Memory B cell (primary cell): ENCODE measurements around the gene SDF4.
"Not testable (repeated sequence)": the region's sequence is repeated elsewhere in the genome, so short reads cannot be mapped to it uniquely, and the experiment has no call there.

Experiments used
- ATAC-seq: fragments of 150-1000 bp; cut with Tn5 transposase; 2 replicates; pipeline ENCODE4 v1.10.0; 2021; ENCODE audit warnings: low read depth, mild to moderate bottlenecking, moderate library complexity
- DNase-seq, 2 donors: peaks; one replicate each; pipeline ENCODE4 v3.0.0; 2022; ENCODE audit warnings: low spot score in 2 of 2
- H3K27ac Mint-ChIP-seq: one replicate; pipeline ENCODE4 v1.8.0; 2022; ENCODE audit warnings: mild to moderate bottlenecking, moderate library complexity, mixed read lengths
- H3K27me3 Mint-ChIP-seq: one replicate; pipeline ENCODE4 v1.8.0; 2022; ENCODE audit warnings: mixed read lengths
- H3K36me3 Mint-ChIP-seq: one replicate; pipeline ENCODE4 v1.8.0; 2022; ENCODE audit warnings: mild to moderate bottlenecking, mixed read lengths
- H3K4me1 Mint-ChIP-seq: one replicate; pipeline ENCODE4 v1.8.0; 2022; ENCODE audit warnings: mixed read lengths
- H3K4me3 Mint-ChIP-seq: one replicate; pipeline ENCODE4 v1.8.0; 2022; ENCODE audit warnings: mild to moderate bottlenecking, moderate library complexity, mixed read lengths
- H3K9me3 Mint-ChIP-seq: one replicate; pipeline ENCODE4 v1.8.0; 2022; ENCODE audit warnings: mixed read lengths

Gene SDF4

GRCh38 chr1:1176063-1176761 lies 55.6 kb downstream of the SDF4 start:
- Mint-ChIP-seq H3K27me3 (peaks cover 13% of the 10 kb centered on the region), H3K4me1 (peaks cover 29% of the 10 kb centered on the region)
- H3K9me3 Mint-ChIP-seq, H3K36me3 Mint-ChIP-seq, H3K27ac Mint-ChIP-seq, H3K4me3 Mint-ChIP-seq, DNase-seq, ATAC-seq: not testable (repeated sequence)

- Mint-ChIP-seq H3K9me3 (no peaks in the 10 kb centered on the region), H3K4me1 (peaks cover 30% of the 10 kb centered on the region), H3K27ac (no peak overlapping the region), H3K4me3 (no peak overlapping the region), H3K36me3 (peaks cover 4% of the 10 kb centered on the region), H3K27me3 (peaks cover 10% of the 10 kb centered on the region)
- DNase-seq, result no peak
- no peak for ATAC-seq
These were observed 56.4 kb downstream of the SDF4 start for GRCh38 chr1:1175221-1176062.

GRCh38 chr1:1173793-1174415 lies 57.9 kb downstream of the SDF4 start, which contains the start of gene TTLL10:
TSS of gene TTLL10 (plus strand) at chr1:1173880. CDS start at chr1:1179216, 5,336 bp downstream.
- H3K4me3 Mint-ChIP-seq, result peak within 1 kb of the TSS; percentile 43
- peak; percentile 38 for ATAC-seq
- peak in 1 of 2 donors; percentile 55 for DNase-seq
- H3K27ac Mint-ChIP-seq, result peak within 1 kb of the TSS; percentile 94
- H3K9me3 Mint-ChIP-seq, result no peaks in the 10 kb centered on the region
- peaks cover 4% of the 10 kb centered on the region for H3K36me3 Mint-ChIP-seq
- H3K27me3 Mint-ChIP-seq, result peaks cover 10% of the 10 kb centered on the region
- peaks cover 35% of the 10 kb centered on the region for H3K4me1 Mint-ChIP-seq

- peaks cover 10% of the 10 kb centered on the region for H3K27me3 Mint-ChIP-seq
- no peak for DNase-seq
These were observed 58.6 kb downstream of the SDF4 start for GRCh38 chr1:1173061-1173792.

GRCh38 chr1:1171546-1172340 lies 60.1 kb downstream of the SDF4 start:
- H3K27ac Mint-ChIP-seq, result peak overlapping the region; percentile 94
- H3K9me3 Mint-ChIP-seq, result no peaks in the 10 kb centered on the region
- peaks cover 33% of the 10 kb centered on the region for H3K4me1 Mint-ChIP-seq
- peak; percentile 85 for ATAC-seq
- peak; percentile 80 to 89 for DNase-seq
- H3K4me3 Mint-ChIP-seq, result peak overlapping the region; percentile 74
- peaks cover under 1% of the 10 kb centered on the region for H3K36me3 Mint-ChIP-seq
- H3K27me3 Mint-ChIP-seq, result peaks cover 6% of the 10 kb centered on the region

More at GRCh38 chr1:1173061-1173792, 58.6 kb downstream of the SDF4 start:
- Mint-ChIP-seq H3K4me1 (peaks cover 35% of the 10 kb centered on the region), H3K4me3 (peak overlapping the region; percentile 43), H3K27ac (peak overlapping the region; percentile 53), H3K9me3 (no peaks in the 10 kb centered on the region), H3K36me3 (peaks cover 4% of the 10 kb centered on the region)
- ATAC-seq, result no peak

GRCh38 chr1:1171161-1171545 lies 60.6 kb downstream of the SDF4 start:
- DNase-seq (no peak), ATAC-seq (no peak)
- H3K4me1 Mint-ChIP-seq, result peaks cover 31% of the 10 kb centered on the region
- H3K27me3 Mint-ChIP-seq, result peaks cover 5% of the 10 kb centered on the region
- H3K36me3 Mint-ChIP-seq, result no peaks in the 10 kb centered on the region
- peak overlapping the region; percentile 94 for H3K27ac Mint-ChIP-seq
- no peaks in the 10 kb centered on the region for H3K9me3 Mint-ChIP-seq
- peak overlapping the region; percentile 74 for H3K4me3 Mint-ChIP-seq

- Mint-ChIP-seq H3K4me1 (peaks cover 27% of the 10 kb centered on the region), H3K27ac (no peak overlapping the region), H3K4me3 (peak overlapping the region; percentile 68), H3K27me3 (peaks cover 3% of the 10 kb centered on the region), H3K9me3 (no peaks in the 10 kb centered on the region), H3K36me3 (no peaks in the 10 kb centered on the region)
- ATAC-seq, result no peak
- no peak for DNase-seq
These were observed 61.3 kb downstream of the SDF4 start for GRCh38 chr1:1170215-1171091.

- ATAC-seq (no peak), DNase-seq (no peak)
- no peak overlapping the region for H3K27ac Mint-ChIP-seq
- no peaks in the 10 kb centered on the region for H3K9me3 Mint-ChIP-seq
- H3K4me1 Mint-ChIP-seq, result peaks cover 24% of the 10 kb centered on the region
- H3K36me3 Mint-ChIP-seq, result no peaks in the 10 kb centered on the region
- H3K4me3 Mint-ChIP-seq, result peak overlapping the region; percentile 68
- H3K27me3 Mint-ChIP-seq, result peaks cover 2% of the 10 kb centered on the region
These were observed 62.2 kb downstream of the SDF4 start for GRCh38 chr1:1169429-1170214.

GRCh38 chr1:1168451-1169411 lies 63.1 kb downstream of the SDF4 start:
- Mint-ChIP-seq H3K4me3 (no peak overlapping the region), H3K4me1 (peaks cover 24% of the 10 kb centered on the region), H3K36me3 (no peaks in the 10 kb centered on the region), H3K27ac (no peak overlapping the region), H3K9me3 (no peaks in the 10 kb centered on the region), H3K27me3 (peaks cover 2% of the 10 kb centered on the region)
- DNase-seq, result no peak
- ATAC-seq, result no peak

- no peak overlapping the region for H3K4me3 Mint-ChIP-seq
- ATAC-seq, result no peak
- no peaks in the 10 kb centered on the region for H3K9me3 Mint-ChIP-seq
- H3K4me1 Mint-ChIP-seq, result peaks cover 22% of the 10 kb centered on the region
- DNase-seq, result no peak
- H3K27ac Mint-ChIP-seq, result no peak overlapping the region
- no peaks in the 10 kb centered on the region for H3K36me3 Mint-ChIP-seq
- peaks cover 2% of the 10 kb centered on the region for H3K27me3 Mint-ChIP-seq
These were observed 63.9 kb downstream of the SDF4 start for GRCh38 chr1:1167841-1168450.

- DNase-seq (no peak), ATAC-seq (no peak)
- peaks cover 22% of the 10 kb centered on the region for H3K4me1 Mint-ChIP-seq
- no peak overlapping the region for H3K27ac Mint-ChIP-seq
- H3K36me3 Mint-ChIP-seq, result no peaks in the 10 kb centered on the region
- no peaks in the 10 kb centered on the region for H3K9me3 Mint-ChIP-seq
- no peak overlapping the region for H3K4me3 Mint-ChIP-seq
- peaks cover 2% of the 10 kb centered on the region for H3K27me3 Mint-ChIP-seq
These were observed 64.4 kb downstream of the SDF4 start for GRCh38 chr1:1167398-1167821.
